Esophagus muscularis mucosa (tissue), 4 donors: ENCODE measurements around the gene PCDHGA1. TPM values are rescaled to one million over a fixed set of nuclear protein-coding genes. Genes with fewer than 3 reads are reported as not detected.

Source experiments
- DNase-seq: peaks from one replicate; pipeline ENCODE4 v3.0.0-alpha.2; 2017; ENCODE audit errors: extremely low spot score
- H3K27ac ChIP-seq, 4 donors: fragments of 200-600 bp; sonication (generic); replicated peaks in 1 of 4; 1 replicate in 3 of 4; 2 replicates in 1 of 4; pipeline ENCODE4 v1.5.1; 2016 to 2019; ENCODE audit warnings: mild to moderate bottlenecking in 1 of 4
- H3K27me3 ChIP-seq, 4 donors: fragments of 200-600 bp; sonication (generic); one replicate each; pipeline versions ENCODE4 v1.5.1 to v1.6.0; 2016 to 2019
- H3K36me3 ChIP-seq, 4 donors: fragments of 200-600 bp; sonication (generic); one replicate each; pipeline ENCODE4 v1.5.1; 2016 to 2019
- H3K4me1 ChIP-seq, 4 donors: fragments of 200-600 bp; sonication (generic); one replicate each; pipeline ENCODE4 v1.5.1; 2016 to 2019
- H3K4me3 ChIP-seq, 4 donors: fragments of 200-600 bp; sonication (generic); 1 replicate in 2 of 4; 2 replicates in 2 of 4; pipeline ENCODE4 v1.5.1; 2016 to 2019; ENCODE audit warnings: mild to moderate bottlenecking in 4 of 4, moderate library complexity in 1 of 4
- H3K9me3 ChIP-seq, 4 donors: fragments of 200-600 bp; sonication (generic); 1 replicate in 3 of 4; 2 replicates in 1 of 4; pipeline ENCODE4 v1.5.1; 2016 to 2019
- CTCF ChIP-seq, 3 experiments: fragments of 200-600 bp in 2 of 3; fragments of 450-650 bp in 1 of 3; sonication (generic) in 2 of 3; IDR thresholded peaks; one replicate each; pipeline ENCODE4 v1.5.1; 2017 to 2019; ENCODE audit warnings: antibody characterized with exemption in 3 of 3, mild to moderate bottlenecking in 2 of 3, moderate library complexity in 1 of 3
- EP300 ChIP-seq: sonication (generic); formaldehyde crosslinking; IDR thresholded peaks from one replicate; pipeline ENCODE4 v1.6.1; 2017; ENCODE audit warnings: antibody characterized with exemption
- POLR2A ChIP-seq: fragments of 450-650 bp; IDR thresholded peaks from one replicate; pipeline ENCODE4 v1.6.1; 2017; ENCODE audit warnings: antibody characterized with exemption, moderate library complexity, mild to moderate bottlenecking, low read depth
- POLR2AphosphoS5 ChIP-seq, 2 donors: sonication (generic); formaldehyde crosslinking; IDR thresholded peaks; one replicate each; pipeline ENCODE4 v1.6.1; 2017; ENCODE audit warnings: antibody characterized with exemption in 2 of 2
- WGBS: methylation state at CpG from one replicate; pipeline ENCODE4 v1.1.5; 2018; 5-methylcytosine and 5-hydroxymethylcytosine counted together
- intact Hi-C: fragments of 100-400 bp; cut with DNase I; formaldehyde crosslinking; loops from one replicate; pipeline ENCODE4 v1.15.1; 2023
- total RNA-seq, 4 donors: library from RNA; depleted of rRNA; stranded (reverse); fragments of >200 nt; gene quantifications; one replicate each; pipeline versions ENCODE4 v1.1.0 to v1.2.1, GENCODE V29; 2016

Gene PCDHGA1
- total RNA-seq, 4 donors from 2014 or later: 0.45 to 1.2 (median 0.76) TPM

- DNase-seq: no peak
- Histone ChIP-seq H3K27me3 (no peaks in the 10 kb centered on the region), H3K4me1 (peaks cover 64 to 87% (median 72%) of the 10 kb centered on the region in 4 donors), H3K27ac (peak overlapping the region in 1 of 4 donors; percentile 95), H3K4me3 (no peak overlapping the region), H3K9me3 (no peaks in the 10 kb centered on the region), H3K36me3 (peaks cover 0 to 41% (median 27%) of the 10 kb centered on the region in 4 donors)
- intact Hi-C loops: no loop called here
- no peak for TF ChIP-seq CTCF (IDR thresholded peaks at IDR 0.05)
- TF ChIP-seq EP300: no peak
- TF ChIP-seq POLR2A: no peak
- TF ChIP-seq POLR2AphosphoS5 (IDR thresholded peaks at IDR 0.05): no peak
- WGBS: 87% methylated on average over 11 of the region's 11 CpGs
Observed at GRCh38 chr5:141517880-141518617, 187.7 kb downstream of the PCDHGA1 start.

GRCh38 chr5:141518618-141519015 is 188.3 kb downstream of the PCDHGA1 start:
- H3K27ac ChIP-seq: peak overlapping the region in 1 of 4 donors; percentile 65
- 100% methylated on average over 1 of the region's 1 CpG for WGBS
- H3K36me3 ChIP-seq: peaks cover 0 to 45% (median 29%) of the 10 kb centered on the region in 4 donors
- H3K4me1 ChIP-seq: peaks cover 63 to 85% (median 72%) of the 10 kb centered on the region in 4 donors
- no peaks in the 10 kb centered on the region for H3K9me3 ChIP-seq
- intact Hi-C loops: no loop called here
- H3K4me3 ChIP-seq: no peak overlapping the region
- TF ChIP-seq CTCF (IDR thresholded peaks at IDR 0.05) (no peak), POLR2A (no peak), POLR2AphosphoS5 (IDR thresholded peaks at IDR 0.05) (no peak), EP300 (no peak)
- no peaks in the 10 kb centered on the region for H3K27me3 ChIP-seq
- DNase-seq: no peak

- Histone ChIP-seq H3K27me3 (no peaks in the 10 kb centered on the region), H3K4me1 (peaks cover 62 to 85% (median 71%) of the 10 kb centered on the region in 4 donors), H3K9me3 (no peaks in the 10 kb centered on the region), H3K27ac (peak overlapping the region; percentile 50 to 65 (median 56)), H3K36me3 (peaks cover 0 to 52% (median 29%) of the 10 kb centered on the region in 4 donors), H3K4me3 (no peak overlapping the region)
- 78% methylated on average over 3 of the region's 3 CpGs for WGBS
- TF ChIP-seq POLR2AphosphoS5 (IDR thresholded peaks at IDR 0.05): no peak
- no peak for TF ChIP-seq POLR2A
- TF ChIP-seq CTCF (IDR thresholded peaks at IDR 0.05): no peak
- TF ChIP-seq EP300: no peak
- DNase-seq: no peak
- intact Hi-C loops: loop anchor here (10.0 kb wide), 1 partner anchor 105 kb away; the partner anchor contains the start of genes PCDHGA10 and PCDHGB7
Observed at GRCh38 chr5:141519605-141520565, 189.6 kb downstream of the PCDHGA1 start.

- Histone ChIP-seq H3K4me1 (peaks cover 60 to 83% (median 65%) of the 10 kb centered on the region in 4 donors), H3K9me3 (no peaks in the 10 kb centered on the region), H3K27ac (peak overlapping the region; percentile 50 to 65 (median 56)), H3K4me3 (no peak overlapping the region), H3K27me3 (no peaks in the 10 kb centered on the region), H3K36me3 (peaks cover 0 to 56% (median 32%) of the 10 kb centered on the region in 4 donors)
- DNase-seq: no peak
- 25% methylated on average over 2 of the region's 2 CpGs for WGBS
- TF ChIP-seq POLR2A (no peak), CTCF (IDR thresholded peaks at IDR 0.05) (no peak), POLR2AphosphoS5 (IDR thresholded peaks at IDR 0.05) (peak; percentile 45 to 63), EP300 (no peak)
- intact Hi-C loops: loop anchor here (10.0 kb wide), 1 partner anchor 107 kb away; the partner anchor contains the start of genes PCDHGA10 and PCDHGB7
Observed at GRCh38 chr5:141521244-141521781, 191.0 kb downstream of the PCDHGA1 start.
